Activated CD8-positive, alpha-beta T cell treated with anti-CD3 and anti-CD28 coated beads for 36 hours (primary cell): ENCODE measurements around the gene NUDT3. TPM values are rescaled to one million over a fixed set of nuclear protein-coding genes. Genes with fewer than 3 reads are reported as not detected.
"Not testable (repeated sequence)": the region's sequence is repeated elsewhere in the genome, so short reads cannot be mapped to it uniquely, and the experiment has no call there.

Experiments
- ATAC-seq: fragments of 200-7000 bp; cut with Tn5 transposase; one replicate; pipeline ENCODE4 v1.10.0; 2021; ENCODE audit warnings: mild to moderate bottlenecking, moderate library complexity
- CTCF ChIA-PET: fragments of 350-600 bp; sonication (Branson Sonifier 250); formaldehyde crosslinking; loops from one replicate; lab custom pipeline; 2021; ENCODE audit warnings: antibody characterized with exemption; lab: Charles Lee
- POLR2A ChIA-PET: fragments of 350-600 bp; sonication (Branson Sonifier 250); formaldehyde crosslinking; loops from one replicate; lab custom pipeline; 2021; ENCODE audit warnings: antibody characterized with exemption; lab: Charles Lee
- DNase-seq: peaks from one replicate; pipeline ENCODE4 v3.0.0-alpha.2; 2020
- H3K27ac Mint-ChIP-seq: one replicate; pipeline ENCODE4 v1.8.0; 2021; ENCODE audit warnings: mild to moderate bottlenecking, mixed read lengths
- H3K27me3 Mint-ChIP-seq: one replicate; pipeline ENCODE4 v1.8.0; 2021; ENCODE audit warnings: mixed read lengths
- H3K36me3 Mint-ChIP-seq: one replicate; pipeline ENCODE4 v1.8.0; 2021; ENCODE audit warnings: low read depth, mixed read lengths
- H3K4me1 Mint-ChIP-seq: one replicate; pipeline ENCODE4 v1.8.0; 2021; ENCODE audit warnings: low read depth, mixed read lengths
- H3K4me3 Mint-ChIP-seq: one replicate; pipeline ENCODE4 v1.8.0; 2021; ENCODE audit warnings: mild to moderate bottlenecking, moderate library complexity, mixed read lengths
- H3K9me3 Mint-ChIP-seq: one replicate; pipeline ENCODE4 v1.8.0; 2021; ENCODE audit warnings: mixed read lengths
- intact Hi-C: fragments of 100-400 bp; cut with micrococcal nuclease; formaldehyde crosslinking; loops from one replicate; pipeline ENCODE4 v1.10.0; 2022
- total RNA-seq, 2 experiments: library from RNA; stranded (reverse); gene quantifications; one replicate each; pipeline ENCODE4 v1.2.3, GENCODE V29; 2021
- TF ChIP-seq, protein P1 (sequence below): fragments of 200-600 bp; IDR thresholded peaks from one replicate; pipeline ENCODE4 v1.8.0; 2022; ENCODE audit warnings: antibody characterized with exemption, mild to moderate bottlenecking

Gene NUDT3
- total RNA-seq, 2 experiments from 2014 or later: 15.0 to 15.2 TPM

DNA sequence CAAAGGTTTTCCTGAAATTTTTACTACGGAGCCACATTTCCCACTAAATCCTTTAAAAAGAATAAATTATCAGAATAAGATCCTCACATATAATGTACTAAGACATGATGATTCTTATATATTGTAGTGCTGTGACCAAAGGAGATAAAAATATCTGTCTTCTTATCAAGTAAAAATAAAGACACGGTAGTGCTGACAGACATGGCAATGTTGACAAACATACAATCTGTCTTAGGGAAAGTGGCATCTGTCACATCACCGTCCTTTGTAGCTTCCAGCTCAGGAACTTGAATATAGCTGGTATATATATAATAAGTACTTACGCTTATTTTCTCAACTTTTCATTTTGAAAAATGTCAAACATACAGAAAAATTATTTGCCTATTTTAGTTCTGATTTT, 66.8 kb downstream of the NUDT3 start:
- H3K27ac Mint-ChIP-seq: no peak overlapping the region
- H3K27me3 Mint-ChIP-seq: no peaks in the 10 kb centered on the region
- ChIA-PET CTCF (interaction anchor here (0.9 to 1.0 kb wide), 3 partner anchors 67 to 137 kb away, joined by 3 to 4 read pairs (median 3); no protein-coding TSS in a partner anchor), POLR2A (interaction anchor here (0.6 kb wide), 2 partner anchors 77 to 1878 kb away, joined by 3 read pairs; partner anchors contain the start of gene SMIM29)
- peaks cover 13% of the 10 kb centered on the region for H3K36me3 Mint-ChIP-seq
- no peak for DNase-seq
- intact Hi-C loops: no loop called here
- no peak overlapping the region for H3K4me3 Mint-ChIP-seq
- ATAC-seq: no peak
- H3K9me3 Mint-ChIP-seq: no peaks in the 10 kb centered on the region
- peaks cover 10% of the 10 kb centered on the region for H3K4me1 Mint-ChIP-seq
- TF ChIP-seq, protein P1, sequence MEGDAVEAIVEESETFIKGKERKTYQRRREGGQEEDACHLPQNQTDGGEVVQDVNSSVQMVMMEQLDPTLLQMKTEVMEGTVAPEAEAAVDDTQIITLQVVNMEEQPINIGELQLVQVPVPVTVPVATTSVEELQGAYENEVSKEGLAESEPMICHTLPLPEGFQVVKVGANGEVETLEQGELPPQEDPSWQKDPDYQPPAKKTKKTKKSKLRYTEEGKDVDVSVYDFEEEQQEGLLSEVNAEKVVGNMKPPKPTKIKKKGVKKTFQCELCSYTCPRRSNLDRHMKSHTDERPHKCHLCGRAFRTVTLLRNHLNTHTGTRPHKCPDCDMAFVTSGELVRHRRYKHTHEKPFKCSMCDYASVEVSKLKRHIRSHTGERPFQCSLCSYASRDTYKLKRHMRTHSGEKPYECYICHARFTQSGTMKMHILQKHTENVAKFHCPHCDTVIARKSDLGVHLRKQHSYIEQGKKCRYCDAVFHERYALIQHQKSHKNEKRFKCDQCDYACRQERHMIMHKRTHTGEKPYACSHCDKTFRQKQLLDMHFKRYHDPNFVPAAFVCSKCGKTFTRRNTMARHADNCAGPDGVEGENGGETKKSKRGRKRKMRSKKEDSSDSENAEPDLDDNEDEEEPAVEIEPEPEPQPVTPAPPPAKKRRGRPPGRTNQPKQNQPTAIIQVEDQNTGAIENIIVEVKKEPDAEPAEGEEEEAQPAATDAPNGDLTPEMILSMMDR: no peak

- ChIA-PET POLR2A (no interaction called here), CTCF (no interaction called here)
- ATAC-seq (no peak), DNase-seq (no peak)
- Mint-ChIP-seq H3K36me3 (peaks cover 9% of the 10 kb centered on the region), H3K9me3 (no peaks in the 10 kb centered on the region), H3K27me3 (no peaks in the 10 kb centered on the region), H3K27ac (no peak overlapping the region), H3K4me3 (no peak overlapping the region), H3K4me1 (peaks cover 10% of the 10 kb centered on the region)
- intact Hi-C loops: no loop called here
- TF ChIP-seq, protein P1: no peak
These were observed 67.6 kb downstream of the NUDT3 start for GRCh38 chr6:34324738-34325444.

GRCh38 chr6:34324221-34324620, 68.2 kb downstream of the NUDT3 start:
- POLR2A ChIA-PET, intact Hi-C loops: not testable (repeated sequence)

GRCh38 chr6:34323300-34323699, 69.2 kb downstream of the NUDT3 start:
- ATAC-seq (no peak), DNase-seq (no peak)
- H3K9me3 Mint-ChIP-seq: no peaks in the 10 kb centered on the region
- intact Hi-C loops: no loop called here
- peaks cover 14% of the 10 kb centered on the region for H3K4me1 Mint-ChIP-seq
- no peaks in the 10 kb centered on the region for H3K27me3 Mint-ChIP-seq
- H3K27ac Mint-ChIP-seq: no peak overlapping the region
- TF ChIP-seq, protein P1: no peak
- ChIA-PET POLR2A (no interaction called here), CTCF (no interaction called here)
- no peak overlapping the region for H3K4me3 Mint-ChIP-seq
- H3K36me3 Mint-ChIP-seq: peaks cover 7% of the 10 kb centered on the region

More at GRCh38 chr6:34324221-34324620, 68.2 kb downstream of the NUDT3 start:
- H3K4me1 Mint-ChIP-seq: peaks cover 10% of the 10 kb centered on the region
- H3K4me3 Mint-ChIP-seq, H3K27me3 Mint-ChIP-seq, H3K27ac Mint-ChIP-seq, H3K9me3 Mint-ChIP-seq, DNase-seq, H3K36me3 Mint-ChIP-seq, ATAC-seq, CTCF ChIA-PET: not testable (repeated sequence)

DNA sequence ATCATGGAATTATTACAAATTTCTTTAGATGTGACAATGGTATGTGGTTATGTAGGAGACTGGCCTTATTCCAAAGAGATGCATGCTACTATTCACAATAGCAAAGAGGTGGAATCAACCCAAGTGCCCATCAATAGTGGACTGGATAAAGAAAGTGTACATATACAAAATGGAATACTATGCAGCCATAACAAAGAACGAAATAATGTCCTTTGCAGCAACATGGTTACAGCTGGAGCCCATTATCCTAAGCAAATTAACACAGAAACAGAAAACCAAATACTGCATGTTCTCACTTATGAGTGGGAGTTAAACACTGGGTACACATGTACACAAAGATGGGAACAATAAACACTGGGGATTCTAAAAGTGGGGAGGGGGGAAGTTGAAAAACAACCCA, 69.7 kb downstream of the NUDT3 start:
- Mint-ChIP-seq H3K4me3 (no peak overlapping the region), H3K27me3 (no peaks in the 10 kb centered on the region), H3K4me1 (peaks cover 16% of the 10 kb centered on the region), H3K36me3 (peaks cover 7% of the 10 kb centered on the region), H3K9me3 (no peaks in the 10 kb centered on the region), H3K27ac (no peak overlapping the region)
- no peak for DNase-seq
- CTCF ChIA-PET: no interaction called here
- ATAC-seq: no peak
- TF ChIP-seq, protein P1: no peak
- intact Hi-C loops: no loop called here
- POLR2A ChIA-PET: no interaction called here
